Measurements from ENCODE around the gene STK11.

The STK11 gene

GRCh38 chr19:1213391-1214286 is 8.1 kb downstream of the STK11 start:
- ATAC-seq (peak; percentile 83), DNase-seq (peak; percentile 41)
- Mint-ChIP-seq H3K9me3 (no peaks in the 10 kb centered on the region), H3K27ac (peak overlapping the region; percentile 92), H3K4me3 (peak overlapping the region; percentile 63), H3K27me3 (no peaks in the 10 kb centered on the region), H3K4me1 (peaks cover 25% of the 10 kb centered on the region), H3K36me3 (ENCODE audit: low read depth) (peaks cover 16% of the 10 kb centered on the region)

- no peak for ATAC-seq
- Mint-ChIP-seq H3K9me3 (no peaks in the 10 kb centered on the region), H3K27me3 (no peaks in the 10 kb centered on the region), H3K4me1 (peaks cover 20% of the 10 kb centered on the region), H3K36me3 (ENCODE audit: low read depth) (peaks cover 16% of the 10 kb centered on the region), H3K27ac (peak overlapping the region; percentile 92), H3K4me3 (peak overlapping the region; percentile 63)
- DNase-seq, result no peak
These were observed 8.8 kb downstream of the STK11 start for GRCh38 chr19:1214299-1214861.

GRCh38 chr19:1214862-1215731 is 9.5 kb downstream of the STK11 start:
- H3K27me3 Mint-ChIP-seq, result no peaks in the 10 kb centered on the region
- no peaks in the 10 kb centered on the region for H3K9me3 Mint-ChIP-seq
- H3K4me1 Mint-ChIP-seq, result peaks cover 17% of the 10 kb centered on the region
- H3K27ac Mint-ChIP-seq, result no peak overlapping the region
- no peak for DNase-seq
- peaks cover 13% of the 10 kb centered on the region for H3K36me3 Mint-ChIP-seq (ENCODE audit: low read depth)
- H3K4me3 Mint-ChIP-seq, result no peak overlapping the region
- no peak for ATAC-seq

GRCh38 chr19:1216756-1217155 is 11.2 kb downstream of the STK11 start:
- DNase-seq (no peak), ATAC-seq (no peak)
- Mint-ChIP-seq H3K4me1 (peaks cover 14% of the 10 kb centered on the region), H3K36me3 (ENCODE audit: low read depth) (peaks cover 10% of the 10 kb centered on the region), H3K4me3 (no peak overlapping the region), H3K27me3 (no peaks in the 10 kb centered on the region), H3K27ac (no peak overlapping the region), H3K9me3 (no peaks in the 10 kb centered on the region)

DNA sequence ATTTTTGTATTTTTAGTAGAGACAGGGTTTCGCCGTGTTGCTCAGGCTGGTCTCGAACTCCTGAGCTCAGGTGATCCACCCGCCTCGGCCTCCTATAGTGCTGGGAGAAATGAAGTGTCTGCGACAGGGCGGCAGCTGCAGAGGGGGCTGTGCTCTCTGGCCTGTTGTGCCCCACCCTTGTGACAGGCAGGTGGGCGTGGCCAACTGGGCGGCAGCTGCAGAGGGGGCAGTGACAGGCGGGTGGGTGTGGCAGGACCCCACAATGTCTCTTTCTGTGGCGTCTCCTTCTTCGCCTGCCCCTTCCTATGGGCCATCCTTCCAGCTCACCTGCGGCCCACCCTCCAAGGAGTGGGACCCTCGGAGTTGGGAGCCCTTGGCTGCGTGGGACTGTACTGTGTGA is 11.8 kb downstream of the STK11 start:
- no peak overlapping the region for H3K4me3 Mint-ChIP-seq
- no peaks in the 10 kb centered on the region for H3K9me3 Mint-ChIP-seq
- H3K27me3 Mint-ChIP-seq, result no peaks in the 10 kb centered on the region
- H3K27ac Mint-ChIP-seq, result no peak overlapping the region
- H3K4me1 Mint-ChIP-seq, result peaks cover 14% of the 10 kb centered on the region
- H3K36me3 Mint-ChIP-seq (ENCODE audit: low read depth), result peaks cover 10% of the 10 kb centered on the region
- no peak for DNase-seq
- ATAC-seq, result no peak

GRCh38 chr19:1218751-1219567 is 13.4 kb downstream of the STK11 start:
- DNase-seq, result no peak
- no peaks in the 10 kb centered on the region for H3K27me3 Mint-ChIP-seq
- H3K36me3 Mint-ChIP-seq (ENCODE audit: low read depth), result peaks cover 2% of the 10 kb centered on the region
- H3K9me3 Mint-ChIP-seq, result no peaks in the 10 kb centered on the region
- ATAC-seq, result no peak
- peaks cover 4% of the 10 kb centered on the region for H3K4me1 Mint-ChIP-seq
- H3K4me3 Mint-ChIP-seq, result no peak overlapping the region
- H3K27ac Mint-ChIP-seq, result no peak overlapping the region

- no peak overlapping the region for H3K27ac Mint-ChIP-seq
- H3K4me3 Mint-ChIP-seq, result no peak overlapping the region
- no peaks in the 10 kb centered on the region for H3K9me3 Mint-ChIP-seq
- H3K4me1 Mint-ChIP-seq, result no peaks in the 10 kb centered on the region
- H3K27me3 Mint-ChIP-seq, result no peaks in the 10 kb centered on the region
- no peak for ATAC-seq
- DNase-seq, result no peak
- peaks cover 2% of the 10 kb centered on the region for H3K36me3 Mint-ChIP-seq (ENCODE audit: low read depth)
These were observed 14.4 kb downstream of the STK11 start for GRCh38 chr19:1219786-1220476.

DNA sequence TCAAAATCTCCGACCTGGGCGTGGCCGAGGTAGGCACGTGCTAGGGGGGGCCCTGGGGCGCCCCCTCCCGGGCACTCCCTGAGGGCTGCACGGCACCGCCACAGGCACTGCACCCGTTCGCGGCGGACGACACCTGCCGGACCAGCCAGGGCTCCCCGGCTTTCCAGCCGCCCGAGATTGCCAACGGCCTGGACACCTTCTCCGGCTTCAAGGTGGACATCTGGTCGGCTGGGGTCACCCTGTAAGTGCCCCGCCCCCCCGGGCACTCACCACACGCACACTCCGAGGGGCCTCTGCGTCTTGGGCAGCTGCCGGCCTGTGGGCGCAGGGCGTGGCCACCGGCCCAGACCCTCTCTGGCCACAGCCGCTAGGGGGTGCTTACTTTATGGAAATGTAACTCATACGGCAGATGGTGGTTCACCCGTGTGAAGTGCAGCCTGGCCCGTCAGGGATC is 14.9 kb downstream of the STK11 start:
- no peaks in the 10 kb centered on the region for H3K4me1 Mint-ChIP-seq
- ATAC-seq (no peak), DNase-seq (no peak)
- H3K4me3 Mint-ChIP-seq, result no peak overlapping the region
- no peaks in the 10 kb centered on the region for H3K27me3 Mint-ChIP-seq
- H3K9me3 Mint-ChIP-seq, result no peaks in the 10 kb centered on the region
- no peak overlapping the region for H3K27ac Mint-ChIP-seq
- H3K36me3 Mint-ChIP-seq (ENCODE audit: low read depth), result peaks cover 2% of the 10 kb centered on the region

GRCh38 chr19:1220976-1221903 is 15.7 kb downstream of the STK11 start:
- Mint-ChIP-seq H3K4me3 (no peak overlapping the region), H3K27me3 (no peaks in the 10 kb centered on the region), H3K4me1 (no peaks in the 10 kb centered on the region), H3K27ac (no peak overlapping the region), H3K9me3 (no peaks in the 10 kb centered on the region), H3K36me3 (ENCODE audit: low read depth) (peaks cover under 1% of the 10 kb centered on the region)
- no peak for DNase-seq
- ATAC-seq, result no peak

- ATAC-seq (no peak), DNase-seq (no peak)
- Mint-ChIP-seq H3K27ac (no peak overlapping the region), H3K4me1 (no peaks in the 10 kb centered on the region), H3K4me3 (no peak overlapping the region), H3K36me3 (ENCODE audit: low read depth) (no peaks in the 10 kb centered on the region), H3K27me3 (no peaks in the 10 kb centered on the region), H3K9me3 (no peaks in the 10 kb centered on the region)
These were observed 16.3 kb downstream of the STK11 start for GRCh38 chr19:1221904-1222255.

- H3K36me3 Mint-ChIP-seq (ENCODE audit: low read depth), result no peaks in the 10 kb centered on the region
- no peaks in the 10 kb centered on the region for H3K27me3 Mint-ChIP-seq
- ATAC-seq (no peak), DNase-seq (no peak)
- no peaks in the 10 kb centered on the region for H3K4me1 Mint-ChIP-seq
- no peaks in the 10 kb centered on the region for H3K9me3 Mint-ChIP-seq
- H3K4me3 Mint-ChIP-seq, result no peak overlapping the region
- H3K27ac Mint-ChIP-seq, result no peak overlapping the region
These were observed 16.8 kb downstream of the STK11 start for GRCh38 chr19:1222394-1222793.

DNA sequence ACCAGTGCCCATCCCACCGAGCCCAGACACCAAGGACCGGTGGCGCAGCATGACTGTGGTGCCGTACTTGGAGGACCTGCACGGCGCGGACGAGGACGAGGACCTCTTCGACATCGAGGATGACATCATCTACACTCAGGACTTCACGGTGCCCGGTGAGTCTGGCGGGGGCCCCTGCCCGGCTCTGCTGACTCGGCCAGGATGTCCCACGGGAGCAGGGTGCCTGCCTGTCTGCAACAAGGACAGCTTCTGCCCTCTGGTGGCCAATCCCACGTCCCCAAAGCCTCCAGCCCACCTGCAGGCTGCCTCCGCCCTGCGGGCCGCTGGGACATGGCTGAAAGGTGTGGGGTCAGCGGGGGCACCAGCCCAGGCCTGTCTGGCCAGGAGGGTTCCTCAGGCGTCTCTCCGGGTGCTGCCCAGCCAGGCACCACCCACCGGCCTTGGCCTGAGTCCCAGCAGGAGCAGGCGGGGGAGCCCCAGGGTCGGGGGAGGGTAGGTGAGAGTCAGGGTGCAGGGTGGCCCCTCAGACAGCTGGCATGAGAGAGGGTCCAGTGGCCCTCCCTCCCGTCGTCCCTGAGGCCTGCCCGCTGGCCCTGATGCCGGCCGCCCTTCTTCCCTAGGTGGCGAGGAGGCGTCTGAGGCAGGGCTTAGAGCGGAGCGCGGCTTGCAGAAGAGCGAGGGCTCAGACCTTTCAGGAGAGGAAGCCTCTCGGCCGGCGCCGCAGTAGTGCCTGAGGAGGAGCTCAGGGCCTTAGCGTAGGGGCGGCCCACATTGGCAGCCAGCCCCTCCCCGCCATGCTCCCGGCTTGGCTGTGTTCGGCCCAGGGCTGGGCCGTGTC is 17.7 kb downstream of the STK11 start:
- H3K4me3 Mint-ChIP-seq, result no peak overlapping the region
- no peaks in the 10 kb centered on the region for H3K4me1 Mint-ChIP-seq
- no peaks in the 10 kb centered on the region for H3K27me3 Mint-ChIP-seq
- ATAC-seq (no peak), DNase-seq (peak; percentile 47)
- H3K27ac Mint-ChIP-seq, result no peak overlapping the region
- H3K9me3 Mint-ChIP-seq, result no peaks in the 10 kb centered on the region
- no peaks in the 10 kb centered on the region for H3K36me3 Mint-ChIP-seq (ENCODE audit: low read depth)

Data from activated naive CD8-positive, alpha-beta T cell treated with anti-CD3 and anti-CD28 coated beads, Interleukin-2, amount 50 U/mL, for 24 hours (primary cell).